Adrenal gland (tissue), 5 donors: ENCODE measurements around the gene CD7.

Experiments used
- POLR2A ChIP-seq, 2 donors: fragments of 450-650 bp; IDR thresholded peaks; one replicate each; pipeline ENCODE4 v1.6.1; 2017; ENCODE audit warnings: antibody characterized with exemption in 2 of 2, mild to moderate bottlenecking in 2 of 2, moderate library complexity in 1 of 2
- TF ChIP-seq, protein P1 (sequence below), 6 experiments: fragments of 450-650 bp in 4 of 6; fragments of 200-600 bp in 2 of 6; sonication (generic) in 1 of 6; IDR thresholded peaks; 1 replicate in 5 of 6; 2 replicates in 1 of 6; pipeline versions ENCODE4 v1.5.1 to v1.8.0; 2016 to 2021; ENCODE audit warnings: antibody characterized with exemption in 6 of 6, mild to moderate bottlenecking in 2 of 6, moderate library complexity in 1 of 6
- donor health status: DM: no; HTN: no; CAD: no.

GRCh38 chr17:82331345-82331939, 14.0 kb upstream of the CD7 start:
- TF ChIP-seq, protein P1, sequence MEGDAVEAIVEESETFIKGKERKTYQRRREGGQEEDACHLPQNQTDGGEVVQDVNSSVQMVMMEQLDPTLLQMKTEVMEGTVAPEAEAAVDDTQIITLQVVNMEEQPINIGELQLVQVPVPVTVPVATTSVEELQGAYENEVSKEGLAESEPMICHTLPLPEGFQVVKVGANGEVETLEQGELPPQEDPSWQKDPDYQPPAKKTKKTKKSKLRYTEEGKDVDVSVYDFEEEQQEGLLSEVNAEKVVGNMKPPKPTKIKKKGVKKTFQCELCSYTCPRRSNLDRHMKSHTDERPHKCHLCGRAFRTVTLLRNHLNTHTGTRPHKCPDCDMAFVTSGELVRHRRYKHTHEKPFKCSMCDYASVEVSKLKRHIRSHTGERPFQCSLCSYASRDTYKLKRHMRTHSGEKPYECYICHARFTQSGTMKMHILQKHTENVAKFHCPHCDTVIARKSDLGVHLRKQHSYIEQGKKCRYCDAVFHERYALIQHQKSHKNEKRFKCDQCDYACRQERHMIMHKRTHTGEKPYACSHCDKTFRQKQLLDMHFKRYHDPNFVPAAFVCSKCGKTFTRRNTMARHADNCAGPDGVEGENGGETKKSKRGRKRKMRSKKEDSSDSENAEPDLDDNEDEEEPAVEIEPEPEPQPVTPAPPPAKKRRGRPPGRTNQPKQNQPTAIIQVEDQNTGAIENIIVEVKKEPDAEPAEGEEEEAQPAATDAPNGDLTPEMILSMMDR (IDR thresholded peaks at IDR 0.05), result no peak
- no peak for TF ChIP-seq POLR2A (IDR thresholded peaks at IDR 0.05)
